Neural progenitor cell (in vitro differentiated cells): ENCODE data around the gene JAZF1.

ENCODE experiments used
- EZH2 ChIP-seq: fragments of 200-600 bp; sonication (generic); IDR thresholded peaks from 2 replicates; pipeline ENCODE4 v1.6.1; 2017; ENCODE audit warnings: antibody characterized with exemption, mild to moderate bottlenecking, moderate library complexity
- TF ChIP-seq, protein P1 (sequence below): fragments of 200-600 bp; sonication (generic); IDR thresholded peaks from 2 replicates; pipeline ENCODE4 v1.5.1; 2017; ENCODE audit warnings: antibody characterized with exemption, mild to moderate bottlenecking

- TF ChIP-seq, protein P1, sequence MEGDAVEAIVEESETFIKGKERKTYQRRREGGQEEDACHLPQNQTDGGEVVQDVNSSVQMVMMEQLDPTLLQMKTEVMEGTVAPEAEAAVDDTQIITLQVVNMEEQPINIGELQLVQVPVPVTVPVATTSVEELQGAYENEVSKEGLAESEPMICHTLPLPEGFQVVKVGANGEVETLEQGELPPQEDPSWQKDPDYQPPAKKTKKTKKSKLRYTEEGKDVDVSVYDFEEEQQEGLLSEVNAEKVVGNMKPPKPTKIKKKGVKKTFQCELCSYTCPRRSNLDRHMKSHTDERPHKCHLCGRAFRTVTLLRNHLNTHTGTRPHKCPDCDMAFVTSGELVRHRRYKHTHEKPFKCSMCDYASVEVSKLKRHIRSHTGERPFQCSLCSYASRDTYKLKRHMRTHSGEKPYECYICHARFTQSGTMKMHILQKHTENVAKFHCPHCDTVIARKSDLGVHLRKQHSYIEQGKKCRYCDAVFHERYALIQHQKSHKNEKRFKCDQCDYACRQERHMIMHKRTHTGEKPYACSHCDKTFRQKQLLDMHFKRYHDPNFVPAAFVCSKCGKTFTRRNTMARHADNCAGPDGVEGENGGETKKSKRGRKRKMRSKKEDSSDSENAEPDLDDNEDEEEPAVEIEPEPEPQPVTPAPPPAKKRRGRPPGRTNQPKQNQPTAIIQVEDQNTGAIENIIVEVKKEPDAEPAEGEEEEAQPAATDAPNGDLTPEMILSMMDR = no peak
- no peak for TF ChIP-seq EZH2
These were observed 268.7 kb downstream of the JAZF1 start for GRCh38 chr7:27911920-27912319.
